Measurements from ENCODE around the gene MYO1D. TPM values are rescaled to one million over a fixed set of nuclear protein-coding genes. Genes with fewer than 3 reads are reported as not detected.

Gene MYO1D
- total RNA-seq, 2 donors from 2014 or later: 42.9 to 43.7 TPM

- peaks cover 14% of the 10 kb centered on the region for H3K4me1 Mint-ChIP-seq
- no peaks in the 10 kb centered on the region for H3K9me3 Mint-ChIP-seq
- H3K27me3 Mint-ChIP-seq (ENCODE audit: insufficient read depth): no peaks in the 10 kb centered on the region
- Histone ChIP-seq H3K4me1 (ENCODE audit: control insufficient read depth, insufficient read depth, low read length) (no peaks in the 10 kb centered on the region), H3K27ac (ENCODE audit: low read depth, low read length) (no peak overlapping the region), H3K4me3 (ENCODE audit: low read length) (no peak overlapping the region), H3K9ac (ENCODE audit: extremely low read depth, low read length, poor library complexity, severe bottlenecking) (no peak overlapping the region), H3K27me3 (ENCODE audit: control insufficient read depth, insufficient read depth, low read length, poor library complexity, severe bottlenecking) (no peaks in the 10 kb centered on the region), H3K36me3 (ENCODE audit: control insufficient read depth, insufficient read depth, low read length) (no peaks in the 10 kb centered on the region), H3K9me3 (ENCODE audit: control insufficient read depth, low read length) (no peaks in the 10 kb centered on the region)
- no peak for TF ChIP-seq CTCF (conservative IDR thresholded peaks at IDR 0.05)
- 88 to 95% methylated on average over 3 of the region's 3 CpGs for WGBS, 2 experiments (ENCODE audit: insufficient coverage in 1 of 2, insufficient read length in 1 of 2)
- no peak overlapping the region for H3K4me3 Mint-ChIP-seq
- no peaks in the 10 kb centered on the region for H3K36me3 Mint-ChIP-seq (ENCODE audit: low read depth)
- no peak for DNase-seq
- H3K27ac Mint-ChIP-seq: no peak overlapping the region
Measured at GRCh38 chr17:32914181-32914580, 37.3 kb upstream of the MYO1D start.

GRCh38 chr17:32913593-32913992, 36.7 kb upstream of the MYO1D start:
- no peaks in the 10 kb centered on the region for H3K9me3 ChIP-seq (ENCODE audit: control insufficient read depth, low read length)
- TF ChIP-seq CTCF (conservative IDR thresholded peaks at IDR 0.05): no peak
- no peaks in the 10 kb centered on the region for H3K27me3 ChIP-seq (ENCODE audit: control insufficient read depth, insufficient read depth, low read length, poor library complexity, severe bottlenecking)
- Mint-ChIP-seq H3K27ac (no peak overlapping the region), H3K4me3 (no peak overlapping the region), H3K4me1 (peaks cover 14% of the 10 kb centered on the region), H3K9me3 (no peaks in the 10 kb centered on the region), H3K36me3 (ENCODE audit: low read depth) (no peaks in the 10 kb centered on the region), H3K27me3 (ENCODE audit: insufficient read depth) (no peaks in the 10 kb centered on the region)
- no peaks in the 10 kb centered on the region for H3K36me3 ChIP-seq (ENCODE audit: control insufficient read depth, insufficient read depth, low read length)
- DNase-seq: no peak
- H3K4me1 ChIP-seq (ENCODE audit: control insufficient read depth, insufficient read depth, low read length): no peaks in the 10 kb centered on the region
- no peak overlapping the region for H3K9ac ChIP-seq (ENCODE audit: extremely low read depth, low read length, poor library complexity, severe bottlenecking)
- H3K27ac ChIP-seq (ENCODE audit: low read depth, low read length): no peak overlapping the region
- H3K4me3 ChIP-seq (ENCODE audit: low read length): no peak overlapping the region
- WGBS, 2 experiments (ENCODE audit: insufficient coverage in 1 of 2, insufficient read length in 1 of 2): 97 to 100% methylated on average over 1 to 7 of the region's 7 CpGs

GRCh38 chr17:32912218-32912897, 35.4 kb upstream of the MYO1D start:
- no peak overlapping the region for H3K27ac Mint-ChIP-seq
- peak; percentile 28 for TF ChIP-seq CTCF (conservative IDR thresholded peaks at IDR 0.05)
- no peak overlapping the region for H3K4me3 Mint-ChIP-seq
- no peaks in the 10 kb centered on the region for H3K9me3 ChIP-seq (ENCODE audit: control insufficient read depth, low read length)
- 69 to 77% methylated on average over 7 to 10 of the region's 10 CpGs for WGBS, 2 experiments (ENCODE audit: insufficient coverage in 1 of 2, insufficient read length in 1 of 2)
- no peak overlapping the region for H3K27ac ChIP-seq (ENCODE audit: low read depth, low read length)
- H3K27me3 Mint-ChIP-seq (ENCODE audit: insufficient read depth): no peaks in the 10 kb centered on the region
- H3K36me3 ChIP-seq (ENCODE audit: control insufficient read depth, insufficient read depth, low read length): no peaks in the 10 kb centered on the region
- peak; percentile 78 for DNase-seq
- H3K9ac ChIP-seq (ENCODE audit: extremely low read depth, low read length, poor library complexity, severe bottlenecking): no peak overlapping the region
- H3K4me3 ChIP-seq (ENCODE audit: low read length): no peak overlapping the region
- peaks cover 14% of the 10 kb centered on the region for H3K4me1 Mint-ChIP-seq
- H3K36me3 Mint-ChIP-seq (ENCODE audit: low read depth): no peaks in the 10 kb centered on the region
- no peaks in the 10 kb centered on the region for H3K4me1 ChIP-seq (ENCODE audit: control insufficient read depth, insufficient read depth, low read length)
- H3K9me3 Mint-ChIP-seq: no peaks in the 10 kb centered on the region
- no peaks in the 10 kb centered on the region for H3K27me3 ChIP-seq (ENCODE audit: control insufficient read depth, insufficient read depth, low read length, poor library complexity, severe bottlenecking)
